Measurements from ENCODE around the gene SLX4IP. TPM values are rescaled to one million over a fixed set of nuclear protein-coding genes. Genes with fewer than 3 reads are reported as not detected.

SLX4IP gene
- total RNA-seq, 2 experiments from 2014 or later: 8.8 to 8.9 TPM

GRCh38 chr20:10557685-10558084 is 122.6 kb downstream of the SLX4IP start:
- Mint-ChIP-seq H3K4me1 (ENCODE audit: low read depth) (peaks cover 46% of the 10 kb centered on the region), H3K27ac (no peak overlapping the region), H3K4me3 (no peak overlapping the region), H3K9me3 (ENCODE audit: insufficient read depth) (no peaks in the 10 kb centered on the region), H3K36me3 (ENCODE audit: low read depth) (peaks cover 16% of the 10 kb centered on the region), H3K27me3 (ENCODE audit: low read depth) (no peaks in the 10 kb centered on the region)
- ChIA-PET POLR2A (interaction anchor here (1.5 kb wide), 1 partner anchor 114 kb away, joined by 4 read pairs; no protein-coding TSS in a partner anchor), CTCF (interaction anchor here (1.1 to 1.9 kb wide), 2 partner anchors 24 to 117 kb away, joined by 3 to 6 read pairs; partner anchors contain the start of gene JAG1)
- ATAC-seq (no peak), DNase-seq (no peak)

GRCh38 chr20:10558635-10559187 is 123.6 kb downstream of the SLX4IP start:
- ChIA-PET POLR2A (interaction anchor here (0.8 to 1.5 kb wide), 4 partner anchors 9 to 124 kb away, joined by 3 to 4 read pairs (median 3); partner anchors contain the start of gene SLX4IP), CTCF (interaction anchor here (0.8 to 1.9 kb wide), 3 partner anchors 47 to 116 kb away, joined by 3 to 6 read pairs (median 3); partner anchors contain the start of gene JAG1)
- ATAC-seq: peak; percentile 98
- H3K4me1 Mint-ChIP-seq (ENCODE audit: low read depth): peaks cover 53% of the 10 kb centered on the region
- H3K27ac Mint-ChIP-seq: peak overlapping the region; percentile 48
- H3K27me3 Mint-ChIP-seq (ENCODE audit: low read depth): no peaks in the 10 kb centered on the region
- no peaks in the 10 kb centered on the region for H3K9me3 Mint-ChIP-seq (ENCODE audit: insufficient read depth)
- no peak overlapping the region for H3K4me3 Mint-ChIP-seq
- DNase-seq: peak; percentile 82
- H3K36me3 Mint-ChIP-seq (ENCODE audit: low read depth): peaks cover 25% of the 10 kb centered on the region

GRCh38 chr20:10559266-10559665 is 124.2 kb downstream of the SLX4IP start:
- Mint-ChIP-seq H3K4me3 (no peak overlapping the region), H3K27me3 (ENCODE audit: low read depth) (no peaks in the 10 kb centered on the region), H3K27ac (no peak overlapping the region), H3K9me3 (ENCODE audit: insufficient read depth) (no peaks in the 10 kb centered on the region), H3K4me1 (ENCODE audit: low read depth) (peaks cover 55% of the 10 kb centered on the region), H3K36me3 (ENCODE audit: low read depth) (peaks cover 25% of the 10 kb centered on the region)
- DNase-seq (no peak), ATAC-seq (no peak)
- CTCF ChIA-PET: interaction anchor here (0.8 to 1.9 kb wide), 3 partner anchors 47 to 115 kb away, joined by 3 to 6 read pairs (median 3); partner anchors contain the start of gene JAG1
- POLR2A ChIA-PET: interaction anchor here (0.8 to 1.5 kb wide), 4 partner anchors 9 to 124 kb away, joined by 3 to 4 read pairs (median 3); partner anchors contain the start of gene SLX4IP

- H3K4me3 Mint-ChIP-seq: no peak overlapping the region
- no peaks in the 10 kb centered on the region for H3K27me3 Mint-ChIP-seq (ENCODE audit: low read depth)
- H3K9me3 Mint-ChIP-seq (ENCODE audit: insufficient read depth): no peaks in the 10 kb centered on the region
- H3K4me1 Mint-ChIP-seq (ENCODE audit: low read depth): peaks cover 64% of the 10 kb centered on the region
- no peak for ATAC-seq
- no peak for DNase-seq
- H3K36me3 Mint-ChIP-seq (ENCODE audit: low read depth): peaks cover 26% of the 10 kb centered on the region
- POLR2A ChIA-PET: no interaction called here
- CTCF ChIA-PET: no interaction called here
- H3K27ac Mint-ChIP-seq: no peak overlapping the region
These were observed 125.6 kb downstream of the SLX4IP start for GRCh38 chr20:10560686-10561085.

- H3K27ac Mint-ChIP-seq: no peak overlapping the region
- H3K4me1 Mint-ChIP-seq (ENCODE audit: low read depth): peaks cover 68% of the 10 kb centered on the region
- DNase-seq: no peak
- no peak overlapping the region for H3K4me3 Mint-ChIP-seq
- H3K36me3 Mint-ChIP-seq (ENCODE audit: low read depth): peaks cover 31% of the 10 kb centered on the region
- CTCF ChIA-PET: no interaction called here
- no peaks in the 10 kb centered on the region for H3K27me3 Mint-ChIP-seq (ENCODE audit: low read depth)
- POLR2A ChIA-PET: no interaction called here
- no peaks in the 10 kb centered on the region for H3K9me3 Mint-ChIP-seq (ENCODE audit: insufficient read depth)
- ATAC-seq: no peak
These were observed 126.2 kb downstream of the SLX4IP start for GRCh38 chr20:10561302-10561701.

GRCh38 chr20:10562899-10563298 is 127.8 kb downstream of the SLX4IP start:
- no peak overlapping the region for H3K4me3 Mint-ChIP-seq
- CTCF ChIA-PET: no interaction called here
- no peak for DNase-seq

GRCh38 chr20:10563935-10564492 is 128.9 kb downstream of the SLX4IP start:
- ChIA-PET POLR2A (interaction anchor here (0.9 kb wide), 1 partner anchor 8 kb away, joined by 3 read pairs; no protein-coding TSS in a partner anchor), CTCF (interaction anchor here (0.9 kb wide), 1 partner anchor 20 kb away, joined by 3 read pairs; no protein-coding TSS in a partner anchor)
- Mint-ChIP-seq H3K4me1 (ENCODE audit: low read depth) (peaks cover 59% of the 10 kb centered on the region), H3K4me3 (peak overlapping the region; percentile 39), H3K27ac (peak overlapping the region; percentile 53), H3K9me3 (ENCODE audit: insufficient read depth) (no peaks in the 10 kb centered on the region), H3K36me3 (ENCODE audit: low read depth) (peaks cover 34% of the 10 kb centered on the region), H3K27me3 (ENCODE audit: low read depth) (no peaks in the 10 kb centered on the region)
- no peak for DNase-seq
- ATAC-seq: peak; percentile 63

More at GRCh38 chr20:10562899-10563298, 127.8 kb downstream of the SLX4IP start:
- H3K36me3 Mint-ChIP-seq (ENCODE audit: low read depth): peaks cover 35% of the 10 kb centered on the region
- peaks cover 62% of the 10 kb centered on the region for H3K4me1 Mint-ChIP-seq (ENCODE audit: low read depth)
- no peaks in the 10 kb centered on the region for H3K27me3 Mint-ChIP-seq (ENCODE audit: low read depth)
- no peak overlapping the region for H3K27ac Mint-ChIP-seq
- POLR2A ChIA-PET: no interaction called here
- ATAC-seq: no peak
- no peaks in the 10 kb centered on the region for H3K9me3 Mint-ChIP-seq (ENCODE audit: insufficient read depth)

GRCh38 chr20:10565191-10565921 is 130.3 kb downstream of the SLX4IP start:
- H3K4me1 Mint-ChIP-seq (ENCODE audit: low read depth): peaks cover 48% of the 10 kb centered on the region
- H3K36me3 Mint-ChIP-seq (ENCODE audit: low read depth): peaks cover 37% of the 10 kb centered on the region
- POLR2A ChIA-PET: interaction anchor here (0.8 kb wide), 1 partner anchor 9 kb away, joined by 4 read pairs; no protein-coding TSS in a partner anchor
- no peak overlapping the region for H3K27ac Mint-ChIP-seq
- no peaks in the 10 kb centered on the region for H3K27me3 Mint-ChIP-seq (ENCODE audit: low read depth)
- DNase-seq: no peak
- ATAC-seq: no peak
- H3K9me3 Mint-ChIP-seq (ENCODE audit: insufficient read depth): no peaks in the 10 kb centered on the region
- H3K4me3 Mint-ChIP-seq: no peak overlapping the region
- CTCF ChIA-PET: interaction anchor here (0.7 kb wide), 1 partner anchor 38 kb away, joined by 3 read pairs; no protein-coding TSS in a partner anchor

- H3K36me3 Mint-ChIP-seq (ENCODE audit: low read depth): peaks cover 37% of the 10 kb centered on the region
These were observed 131.1 kb downstream of the SLX4IP start for GRCh38 chr20:10565922-10566897.

GRCh38 chr20:10568032-10568431 is 132.9 kb downstream of the SLX4IP start:
- H3K9me3 Mint-ChIP-seq (ENCODE audit: insufficient read depth): no peaks in the 10 kb centered on the region
- H3K27ac Mint-ChIP-seq: no peak overlapping the region
- ChIA-PET CTCF (no interaction called here), POLR2A (interaction anchor here (0.7 to 0.9 kb wide), 3 partner anchors 9 to 112 kb away, joined by 3 read pairs; no protein-coding TSS in a partner anchor)
- H3K27me3 Mint-ChIP-seq (ENCODE audit: low read depth): no peaks in the 10 kb centered on the region
- peaks cover 62% of the 10 kb centered on the region for H3K4me1 Mint-ChIP-seq (ENCODE audit: low read depth)
- DNase-seq: no peak
- H3K36me3 Mint-ChIP-seq (ENCODE audit: low read depth): peaks cover 29% of the 10 kb centered on the region
- peak; percentile 40 for ATAC-seq
- no peak overlapping the region for H3K4me3 Mint-ChIP-seq

More at GRCh38 chr20:10565922-10566897, 131.1 kb downstream of the SLX4IP start:
- CTCF ChIA-PET: interaction anchor here (0.7 kb wide), 1 partner anchor 13 kb away, joined by 3 read pairs; no protein-coding TSS in a partner anchor
- Mint-ChIP-seq H3K4me3 (no peak overlapping the region), H3K4me1 (ENCODE audit: low read depth) (peaks cover 50% of the 10 kb centered on the region), H3K9me3 (ENCODE audit: insufficient read depth) (no peaks in the 10 kb centered on the region), H3K27ac (no peak overlapping the region), H3K27me3 (ENCODE audit: low read depth) (no peaks in the 10 kb centered on the region)
- no peak for ATAC-seq
- POLR2A ChIA-PET: no interaction called here
- DNase-seq: no peak
